Measurements from ENCODE around the gene SHH.

SHH gene

DNA sequence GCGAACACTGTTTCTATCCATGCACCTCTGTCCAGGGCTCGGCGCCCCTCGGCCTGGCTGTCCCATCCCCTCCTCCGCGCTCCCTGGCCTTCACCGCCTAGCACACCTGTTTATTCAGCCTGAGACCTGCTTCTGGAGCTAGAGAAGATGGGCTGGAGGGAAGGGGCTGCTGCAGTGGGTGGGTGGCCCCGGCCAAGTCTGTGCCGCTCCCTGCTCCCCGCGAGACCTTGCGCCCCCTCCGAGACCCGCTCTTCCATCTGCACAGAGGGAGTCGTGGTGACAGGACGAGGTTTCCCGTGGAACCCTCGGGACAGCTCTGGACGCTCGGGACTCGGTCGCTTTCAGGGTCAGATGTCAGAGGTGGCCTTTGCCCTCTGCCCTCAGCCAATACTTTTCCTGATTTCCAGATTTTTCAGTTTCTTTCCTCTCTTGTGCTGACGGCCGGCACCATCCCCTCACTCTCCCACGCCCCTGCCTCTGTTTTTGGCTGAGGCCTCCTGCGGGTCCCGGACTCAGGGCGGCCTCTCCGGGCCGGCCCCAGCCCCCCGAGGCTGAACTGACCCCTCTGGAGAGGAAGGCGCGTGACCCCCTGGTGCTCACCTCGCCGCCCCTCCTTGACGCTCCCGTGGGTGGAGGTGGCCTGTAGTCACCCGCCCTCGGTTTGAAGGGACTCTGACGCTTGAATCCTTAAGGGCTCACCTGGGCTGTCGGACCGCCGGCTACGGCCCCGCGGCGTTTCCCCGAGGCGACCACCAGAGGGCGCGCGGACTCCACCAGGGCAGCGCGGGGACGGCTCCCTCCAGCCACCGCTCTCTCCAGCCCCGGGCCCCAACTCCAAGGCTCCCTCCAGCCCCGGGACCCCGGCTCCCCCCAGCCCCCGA, 15.6 kb downstream of the SHH start:
- TF ChIP-seq TAF1 (IDR thresholded peaks at IDR 0.05; ENCODE audit: low read depth, low read length), result no peak
- no peak for TF ChIP-seq PAX5 (IDR thresholded peaks at IDR 0.05; ENCODE audit: insufficient read depth, low read length, severe bottlenecking)
- TF ChIP-seq POU2F2 (IDR thresholded peaks at IDR 0.05; ENCODE audit: low read depth, low read length), result no peak
- no peak for TF ChIP-seq POLR2AphosphoS5 (IDR thresholded peaks at IDR 0.05; ENCODE audit: low read depth, low read length)
- no peak for TF ChIP-seq SPI1 (IDR thresholded peaks at IDR 0.05; ENCODE audit: low read depth, low read length)
- TF ChIP-seq POLR2A (IDR thresholded peaks at IDR 0.05; ENCODE audit: low read depth, low read length), result no peak
- peak; percentile 93 for DNase-seq (ENCODE audit: insufficient read length, low spot score)
- FAIRE-seq, result peak; percentile 58

DNA sequence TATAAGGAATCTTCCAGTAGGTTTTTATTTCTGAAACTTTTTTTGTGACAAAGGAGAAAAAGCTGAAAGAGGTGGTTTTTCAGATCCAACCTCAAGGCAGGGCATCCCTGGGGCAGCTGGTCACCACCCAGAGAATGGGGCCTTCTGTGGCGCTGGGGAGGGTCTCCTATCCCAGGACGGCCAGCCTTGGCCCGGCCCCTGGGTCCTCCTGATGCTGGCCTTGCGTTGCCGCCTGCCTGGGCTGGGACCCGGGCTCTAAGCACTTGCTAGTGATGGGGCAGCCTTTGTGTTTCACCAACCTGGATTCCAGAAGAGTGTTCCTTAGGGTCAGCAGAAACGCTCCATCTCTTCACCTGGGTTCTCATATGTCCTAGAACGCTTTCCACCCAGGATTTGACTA, 16.3 kb downstream of the SHH start:
- FAIRE-seq, result no peak
- no peak for DNase-seq (ENCODE audit: insufficient read length, low spot score)
- TF ChIP-seq POLR2A (IDR thresholded peaks at IDR 0.05; ENCODE audit: low read depth, low read length) (no peak), TAF1 (IDR thresholded peaks at IDR 0.05; ENCODE audit: low read depth, low read length) (no peak)

- no peak for FAIRE-seq
- TF ChIP-seq POLR2AphosphoS5 (IDR thresholded peaks at IDR 0.05; ENCODE audit: low read depth, low read length) (no peak), POU2F2 (IDR thresholded peaks at IDR 0.05; ENCODE audit: low read depth, low read length) (no peak), POLR2A (IDR thresholded peaks at IDR 0.05; ENCODE audit: low read depth, low read length) (no peak)
- DNase-seq (ENCODE audit: insufficient read length, low spot score), result no peak
These were observed 16.9 kb downstream of the SHH start for GRCh38 chr7:155795401-155795800.

DNA sequence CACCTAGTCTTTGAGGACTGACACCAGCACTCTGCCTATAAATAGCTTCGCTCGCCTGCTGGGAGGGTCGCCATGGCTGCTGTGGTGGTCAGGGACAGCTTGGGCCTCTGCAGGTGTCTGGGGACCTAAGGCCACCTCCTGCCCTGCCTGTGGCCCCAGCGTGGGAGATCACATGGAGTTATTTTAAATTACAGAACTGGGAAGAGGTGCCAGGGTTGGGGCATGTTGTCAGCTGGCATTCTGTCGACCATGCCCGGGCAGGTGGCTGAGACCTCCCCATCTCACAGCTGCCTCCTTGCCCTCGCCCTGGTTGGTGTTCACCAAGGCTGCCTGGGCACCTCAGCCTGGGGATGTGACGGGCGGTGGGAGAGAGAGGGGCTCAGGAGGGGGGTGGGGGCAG, 18.1 kb downstream of the SHH start:
- FAIRE-seq, result no peak
- no peak for DNase-seq (ENCODE audit: insufficient read length, low spot score)
- no peak for TF ChIP-seq TAF1 (IDR thresholded peaks at IDR 0.05; ENCODE audit: low read depth, low read length)
- no peak for TF ChIP-seq PAX5 (IDR thresholded peaks at IDR 0.05; ENCODE audit: insufficient read depth, low read length, severe bottlenecking)
- TF ChIP-seq POLR2AphosphoS5 (IDR thresholded peaks at IDR 0.05; ENCODE audit: low read depth, low read length), result no peak
- TF ChIP-seq POLR2A (IDR thresholded peaks at IDR 0.05; ENCODE audit: low read depth, low read length), result no peak
- no peak for TF ChIP-seq SPI1 (IDR thresholded peaks at IDR 0.05; ENCODE audit: low read depth, low read length)
- TF ChIP-seq POU2F2 (IDR thresholded peaks at IDR 0.05; ENCODE audit: low read depth, low read length), result no peak

DNA sequence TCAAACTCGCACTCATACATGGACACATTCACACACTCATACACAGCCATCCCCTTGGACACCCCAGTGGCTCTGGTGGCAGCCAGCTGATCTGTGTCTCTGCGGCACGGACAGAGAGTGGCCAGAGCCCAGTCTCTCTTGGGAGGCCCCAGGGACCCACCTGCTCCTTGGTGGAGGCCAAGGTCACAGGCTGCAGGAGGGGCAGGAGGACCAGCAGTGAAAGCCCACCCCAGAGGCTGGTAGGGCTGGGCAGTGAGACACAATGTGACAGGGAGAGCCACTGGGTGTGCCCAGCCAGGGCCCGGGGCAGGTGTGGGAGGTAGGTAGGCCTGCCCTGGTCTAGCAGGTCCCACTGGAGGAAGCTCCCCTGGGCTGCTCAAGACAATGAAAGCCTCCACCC, 18.5 kb downstream of the SHH start:
- no peak for DNase-seq (ENCODE audit: insufficient read length, low spot score)
- FAIRE-seq, result no peak
- TF ChIP-seq SPI1 (IDR thresholded peaks at IDR 0.05; ENCODE audit: low read depth, low read length) (no peak), PAX5 (IDR thresholded peaks at IDR 0.05; ENCODE audit: insufficient read depth, low read length, severe bottlenecking) (no peak), TAF1 (IDR thresholded peaks at IDR 0.05; ENCODE audit: low read depth, low read length) (no peak), POLR2AphosphoS5 (IDR thresholded peaks at IDR 0.05; ENCODE audit: low read depth, low read length) (no peak), POU2F2 (IDR thresholded peaks at IDR 0.05; ENCODE audit: low read depth, low read length) (no peak), POLR2A (IDR thresholded peaks at IDR 0.05; ENCODE audit: low read depth, low read length) (no peak)

DNA sequence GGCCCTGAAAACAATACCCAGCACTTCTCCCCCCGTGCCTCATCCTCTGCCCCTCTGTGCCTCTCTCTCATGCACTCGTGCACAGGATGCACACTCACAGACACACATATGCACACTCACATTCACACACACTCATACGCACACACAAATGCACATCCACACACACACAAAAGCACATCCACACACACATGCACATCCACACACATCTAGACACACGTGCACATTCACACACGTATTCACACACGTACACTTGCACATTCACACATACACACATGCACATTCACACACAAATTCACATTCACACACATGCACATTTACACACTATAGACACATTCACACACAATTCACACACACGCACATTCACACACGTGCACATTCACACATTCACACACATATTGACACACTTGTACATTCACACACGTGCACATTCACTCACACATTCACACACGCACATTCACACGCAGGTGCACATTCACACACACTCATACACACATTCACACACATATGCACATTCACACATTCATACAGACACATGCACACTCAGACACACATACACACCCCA, 19.2 kb downstream of the SHH start:
- FAIRE-seq (peak; percentile 78), DNase-seq (ENCODE audit: insufficient read length, low spot score) (no peak)
- TF ChIP-seq TAF1 (IDR thresholded peaks at IDR 0.05; ENCODE audit: low read depth, low read length) (no peak), POU2F2 (IDR thresholded peaks at IDR 0.05; ENCODE audit: low read depth, low read length) (no peak), SPI1 (IDR thresholded peaks at IDR 0.05; ENCODE audit: low read depth, low read length) (no peak), PAX5 (IDR thresholded peaks at IDR 0.05; ENCODE audit: insufficient read depth, low read length, severe bottlenecking) (no peak), POLR2AphosphoS5 (IDR thresholded peaks at IDR 0.05; ENCODE audit: low read depth, low read length) (no peak), POLR2A (IDR thresholded peaks at IDR 0.05; ENCODE audit: low read depth, low read length) (no peak)

DNA sequence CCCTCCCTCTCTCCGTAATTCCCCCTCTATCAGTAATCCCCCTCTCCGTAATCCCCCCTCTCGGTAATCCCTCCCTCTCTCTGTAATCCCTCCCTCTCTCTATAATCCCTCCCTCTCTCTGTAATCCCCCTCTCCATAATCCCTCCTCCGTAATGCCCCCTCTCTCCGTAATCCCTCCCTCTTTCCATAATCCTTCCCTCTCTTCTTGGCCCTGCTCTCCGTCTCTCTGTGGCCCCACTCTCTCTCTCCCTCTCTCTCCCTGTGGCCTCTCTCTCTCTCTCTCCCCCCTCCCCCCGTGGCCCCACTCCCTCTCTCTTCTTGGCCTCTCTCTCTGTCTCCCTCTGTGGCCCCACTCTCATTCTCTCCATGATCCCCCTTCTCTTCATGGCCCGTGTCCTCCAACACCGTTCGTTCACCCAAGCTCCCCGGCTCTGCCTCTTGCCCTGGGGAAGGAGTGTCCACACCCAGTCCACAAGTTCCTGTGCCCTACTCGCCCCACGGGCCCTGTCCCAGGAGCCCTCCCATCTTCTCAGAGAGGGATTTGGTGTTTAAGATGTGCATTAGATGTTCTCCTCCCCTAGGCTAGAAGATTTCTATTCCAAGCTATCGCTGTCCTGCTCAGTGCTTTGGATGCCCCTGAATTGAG, 19.8 kb downstream of the SHH start:
- FAIRE-seq (no peak), DNase-seq (ENCODE audit: insufficient read length, low spot score) (no peak)
- TF ChIP-seq POLR2A (IDR thresholded peaks at IDR 0.05; ENCODE audit: low read depth, low read length) (no peak), SPI1 (IDR thresholded peaks at IDR 0.05; ENCODE audit: low read depth, low read length) (no peak), POLR2AphosphoS5 (IDR thresholded peaks at IDR 0.05; ENCODE audit: low read depth, low read length) (no peak), POU2F2 (IDR thresholded peaks at IDR 0.05; ENCODE audit: low read depth, low read length) (no peak), PAX5 (IDR thresholded peaks at IDR 0.05; ENCODE audit: insufficient read depth, low read length, severe bottlenecking) (no peak), TAF1 (IDR thresholded peaks at IDR 0.05; ENCODE audit: low read depth, low read length) (no peak)

DNA sequence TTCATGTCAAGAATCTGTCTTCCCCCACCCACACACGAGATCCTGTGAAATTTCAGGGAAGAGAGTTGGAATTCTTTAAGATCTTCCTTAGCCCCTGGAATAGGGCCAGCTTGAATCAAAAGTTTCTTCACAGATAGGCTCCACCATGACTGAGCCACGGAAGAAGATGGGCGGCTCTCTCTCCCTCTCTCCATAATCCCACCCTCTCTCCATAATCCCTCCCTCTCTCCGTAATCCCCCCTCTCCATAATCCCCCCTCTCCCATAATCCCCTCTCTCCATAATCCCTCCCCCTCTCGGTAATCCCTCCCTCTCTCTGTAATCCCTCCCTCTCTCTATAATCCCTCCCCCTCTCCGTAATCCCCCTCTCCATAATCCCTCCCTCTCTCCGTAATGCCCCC, 20.4 kb downstream of the SHH start:
- DNase-seq (ENCODE audit: insufficient read length, low spot score), result no peak
- TF ChIP-seq TAF1 (IDR thresholded peaks at IDR 0.05; ENCODE audit: low read depth, low read length), result no peak
- no peak for TF ChIP-seq POLR2A (IDR thresholded peaks at IDR 0.05; ENCODE audit: low read depth, low read length)
- no peak for TF ChIP-seq POU2F2 (IDR thresholded peaks at IDR 0.05; ENCODE audit: low read depth, low read length)
- no peak for TF ChIP-seq PAX5 (IDR thresholded peaks at IDR 0.05; ENCODE audit: insufficient read depth, low read length, severe bottlenecking)
- no peak for TF ChIP-seq SPI1 (IDR thresholded peaks at IDR 0.05; ENCODE audit: low read depth, low read length)
- TF ChIP-seq POLR2AphosphoS5 (IDR thresholded peaks at IDR 0.05; ENCODE audit: low read depth, low read length), result no peak
- FAIRE-seq, result peak; percentile 87

GRCh38 chr7:155791214-155791737, 21.0 kb downstream of the SHH start:
- DNase-seq (ENCODE audit: insufficient read length, low spot score) (no peak), FAIRE-seq (no peak)
- no peak for TF ChIP-seq POLR2A (IDR thresholded peaks at IDR 0.05; ENCODE audit: low read depth, low read length)
- no peak for TF ChIP-seq SPI1 (IDR thresholded peaks at IDR 0.05; ENCODE audit: low read depth, low read length)
- no peak for TF ChIP-seq POLR2AphosphoS5 (IDR thresholded peaks at IDR 0.05; ENCODE audit: low read depth, low read length)
- no peak for TF ChIP-seq PAX5 (IDR thresholded peaks at IDR 0.05; ENCODE audit: insufficient read depth, low read length, severe bottlenecking)
- TF ChIP-seq POU2F2 (IDR thresholded peaks at IDR 0.05; ENCODE audit: low read depth, low read length), result no peak
- no peak for TF ChIP-seq TAF1 (IDR thresholded peaks at IDR 0.05; ENCODE audit: low read depth, low read length)

Measured in GM12891 (cell line).